Measurements from ENCODE around the gene C17orf107. TPM values are rescaled to one million over a fixed set of nuclear protein-coding genes. Genes with fewer than 3 reads are reported as not detected.
"Not testable (repeated sequence)": the region's sequence is repeated elsewhere in the genome, so short reads cannot be mapped to it uniquely, and the experiment has no call there.

C17orf107 gene
- total and polyA plus RNA-seq, 9 donors = 1.1 to 11.8 (median 7.4) TPM

GRCh38 chr17:4861052-4861451, 38.3 kb upstream of the C17orf107 start:
- intact Hi-C loops (cut with DNase I) = no loop called here
- Histone ChIP-seq H3K36me3 (no peaks in the 10 kb centered on the region), H3K27ac (no peak overlapping the region), H3K9me3 (no peaks in the 10 kb centered on the region), H3K4me1 (ENCODE audit: insufficient read depth) (peaks cover 15% of the 10 kb centered on the region), H3K4me3 (no peak overlapping the region), H3K27me3 (no peaks in the 10 kb centered on the region)
- TF ChIP-seq POLR2A (IDR thresholded peaks at IDR 0.05) (no peak), EP300 (IDR thresholded peaks at IDR 0.05) (no peak)
- TF ChIP-seq, protein P1, sequence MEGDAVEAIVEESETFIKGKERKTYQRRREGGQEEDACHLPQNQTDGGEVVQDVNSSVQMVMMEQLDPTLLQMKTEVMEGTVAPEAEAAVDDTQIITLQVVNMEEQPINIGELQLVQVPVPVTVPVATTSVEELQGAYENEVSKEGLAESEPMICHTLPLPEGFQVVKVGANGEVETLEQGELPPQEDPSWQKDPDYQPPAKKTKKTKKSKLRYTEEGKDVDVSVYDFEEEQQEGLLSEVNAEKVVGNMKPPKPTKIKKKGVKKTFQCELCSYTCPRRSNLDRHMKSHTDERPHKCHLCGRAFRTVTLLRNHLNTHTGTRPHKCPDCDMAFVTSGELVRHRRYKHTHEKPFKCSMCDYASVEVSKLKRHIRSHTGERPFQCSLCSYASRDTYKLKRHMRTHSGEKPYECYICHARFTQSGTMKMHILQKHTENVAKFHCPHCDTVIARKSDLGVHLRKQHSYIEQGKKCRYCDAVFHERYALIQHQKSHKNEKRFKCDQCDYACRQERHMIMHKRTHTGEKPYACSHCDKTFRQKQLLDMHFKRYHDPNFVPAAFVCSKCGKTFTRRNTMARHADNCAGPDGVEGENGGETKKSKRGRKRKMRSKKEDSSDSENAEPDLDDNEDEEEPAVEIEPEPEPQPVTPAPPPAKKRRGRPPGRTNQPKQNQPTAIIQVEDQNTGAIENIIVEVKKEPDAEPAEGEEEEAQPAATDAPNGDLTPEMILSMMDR (IDR thresholded peaks at IDR 0.05) = no peak
- DNase-seq = no peak
- WGBS, 3 donors = 91 to 93% (median 93%) methylated on average over 16 of the region's 16 CpGs

- Histone ChIP-seq H3K27ac (no peak overlapping the region), H3K4me1 (ENCODE audit: insufficient read depth) (peaks cover 7% of the 10 kb centered on the region), H3K36me3 (no peaks in the 10 kb centered on the region), H3K4me3 (no peak overlapping the region), H3K9me3 (no peaks in the 10 kb centered on the region), H3K27me3 (no peaks in the 10 kb centered on the region)
- intact Hi-C loops (cut with DNase I) = no loop called here
- DNase-seq = no peak
- WGBS, 3 donors = 87 to 93% (median 91%) methylated on average over 4 of the region's 4 CpGs
- TF ChIP-seq, protein P1 (IDR thresholded peaks at IDR 0.05) = no peak
- TF ChIP-seq EP300 (IDR thresholded peaks at IDR 0.05) = no peak
- no peak for TF ChIP-seq POLR2A (IDR thresholded peaks at IDR 0.05)
Measured at GRCh38 chr17:4862720-4863119, 36.6 kb upstream of the C17orf107 start.

DNA sequence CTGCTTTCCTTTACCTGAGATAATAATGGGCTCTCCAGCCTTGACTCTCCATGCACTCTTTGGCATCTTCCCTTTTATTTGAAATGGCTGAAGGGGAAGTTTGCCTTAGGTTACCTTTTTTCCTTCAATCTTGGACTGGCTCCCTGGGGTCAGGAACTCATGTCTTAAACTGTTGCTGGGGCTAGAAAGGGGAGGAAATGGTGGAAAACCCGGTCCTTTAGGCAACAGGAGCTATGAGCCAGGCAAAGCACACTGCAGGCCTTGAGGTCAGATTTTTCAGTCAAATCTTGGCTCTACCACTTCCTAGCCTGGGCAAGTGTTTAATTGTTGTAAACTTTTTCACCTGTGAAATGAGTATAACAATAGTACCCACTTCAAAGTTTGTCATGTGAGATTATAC, 36.0 kb upstream of the C17orf107 start:
- H3K27ac ChIP-seq = no peak overlapping the region
- H3K27me3 ChIP-seq = no peaks in the 10 kb centered on the region
- peaks cover 5% of the 10 kb centered on the region for H3K4me1 ChIP-seq (ENCODE audit: insufficient read depth)
- H3K36me3 ChIP-seq = no peaks in the 10 kb centered on the region
- H3K4me3 ChIP-seq = no peak overlapping the region
- intact Hi-C loops (cut with DNase I) = no loop called here
- H3K9me3 ChIP-seq = no peaks in the 10 kb centered on the region
- 67 to 75% (median 73%) methylated on average over 1 of the region's 1 CpG for WGBS, 3 donors
- no peak for TF ChIP-seq POLR2A (IDR thresholded peaks at IDR 0.05)
- no peak for TF ChIP-seq EP300 (IDR thresholded peaks at IDR 0.05)
- TF ChIP-seq, protein P1 (IDR thresholded peaks at IDR 0.05) = no peak
- DNase-seq = no peak

GRCh38 chr17:4867535-4867934, 31.8 kb upstream of the C17orf107 start:
- 74 to 91% (median 83%) methylated on average over 5 of the region's 5 CpGs for WGBS, 3 donors
- not testable (repeated sequence) for H3K4me1 ChIP-seq (ENCODE audit: insufficient read depth)

DNA sequence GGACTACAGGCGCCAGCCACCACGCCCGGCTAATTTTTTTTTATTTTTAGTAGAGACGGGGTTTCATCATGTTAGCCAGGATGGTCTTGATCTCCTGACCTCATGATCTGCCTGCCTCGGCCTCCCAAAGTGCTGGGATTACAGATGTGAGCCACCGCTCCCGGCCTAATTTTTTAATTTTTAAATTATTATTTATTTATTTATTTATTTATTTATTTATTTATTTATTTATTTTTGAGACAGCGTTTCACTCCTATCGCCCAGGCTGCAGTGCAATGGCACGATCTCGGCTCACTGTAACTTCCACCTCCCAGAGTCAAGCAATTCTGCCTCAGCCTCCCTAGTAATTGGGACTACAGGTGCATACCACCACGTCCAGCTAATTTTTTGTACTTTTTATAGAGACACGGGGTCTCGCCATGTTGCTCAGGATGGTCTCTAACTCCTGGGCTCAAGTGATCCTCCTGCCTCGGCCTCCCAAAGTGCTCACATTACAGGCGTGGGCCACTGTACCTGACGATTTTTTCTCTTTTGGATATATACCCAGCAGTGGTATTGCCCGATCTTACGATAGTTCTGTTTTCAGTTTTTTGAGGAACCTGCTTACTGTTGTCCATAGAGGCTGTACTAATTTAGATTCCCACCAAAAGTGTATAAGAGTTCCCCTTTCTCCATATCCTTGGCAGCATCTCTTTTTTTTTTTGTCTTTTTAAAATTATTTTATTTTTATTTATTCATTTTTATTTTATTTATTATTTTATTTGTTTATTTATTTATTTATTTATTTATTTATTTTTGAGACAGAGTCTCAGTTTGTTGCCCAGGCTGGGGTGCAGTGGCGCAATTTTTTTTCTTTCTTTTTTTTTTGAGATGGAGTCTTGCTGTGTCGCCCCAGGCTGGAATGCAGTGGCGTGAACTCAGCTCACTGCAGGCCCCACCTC, 30.0 kb upstream of the C17orf107 start:
- H3K27ac ChIP-seq; H3K36me3 ChIP-seq; DNase-seq; H3K27me3 ChIP-seq; intact Hi-C loops (cut with DNase I); H3K9me3 ChIP-seq; H3K4me1 ChIP-seq (ENCODE audit: insufficient read depth); H3K4me3 ChIP-seq: not testable (repeated sequence)
- 95 to 96% (median 96%) methylated on average over 22 of the region's 22 CpGs for WGBS, 3 donors

More at GRCh38 chr17:4867535-4867934, 31.8 kb upstream of the C17orf107 start:
- H3K27ac ChIP-seq; DNase-seq; H3K4me3 ChIP-seq; H3K27me3 ChIP-seq; H3K36me3 ChIP-seq; intact Hi-C loops (cut with DNase I); H3K9me3 ChIP-seq: not testable (repeated sequence)
